IPS-18a (cell line): ENCODE data around the gene SYT1.

ENCODE experiments used
- H3K27ac ChIP-seq: one replicate; pipeline ENCODE4 v1.5.1; 2013; ENCODE audit warnings: low read length
- H3K27me3 ChIP-seq: one replicate; pipeline ENCODE4 v1.6.1; 2013; ENCODE audit warnings: mild to moderate bottlenecking, low read length; ENCODE audit not compliant: control insufficient read depth, insufficient read depth
- H3K36me3 ChIP-seq: one replicate; pipeline ENCODE4 v1.6.1; 2013; ENCODE audit warnings: low read depth, low read length; ENCODE audit not compliant: control insufficient read depth
- H3K4me1 ChIP-seq: one replicate; pipeline ENCODE4 v1.6.1; 2013; ENCODE audit warnings: low read depth, low read length; ENCODE audit not compliant: control insufficient read depth
- H3K4me3 ChIP-seq: one replicate; pipeline ENCODE4 v1.5.1; 2013; ENCODE audit warnings: low read length
- H3K9ac ChIP-seq: one replicate; pipeline ENCODE4 v1.6.1; 2013; ENCODE audit warnings: mild to moderate bottlenecking, low read length, moderate library complexity
- H3K9me3 ChIP-seq: one replicate; pipeline ENCODE4 v1.6.1; 2013; ENCODE audit warnings: low read depth, low read length; ENCODE audit not compliant: control insufficient read depth

The SYT1 gene

GRCh38 chr12:79454338-79454843 is 589.8 kb downstream of the SYT1 start:
- H3K9ac ChIP-seq, result no peak overlapping the region
- H3K4me1 ChIP-seq, result peaks cover 7% of the 10 kb centered on the region
- H3K9me3 ChIP-seq, result no peaks in the 10 kb centered on the region
- H3K36me3 ChIP-seq, result no peaks in the 10 kb centered on the region
- no peaks in the 10 kb centered on the region for H3K27me3 ChIP-seq
- H3K27ac ChIP-seq, result no peak overlapping the region
- no peak overlapping the region for H3K4me3 ChIP-seq

DNA sequence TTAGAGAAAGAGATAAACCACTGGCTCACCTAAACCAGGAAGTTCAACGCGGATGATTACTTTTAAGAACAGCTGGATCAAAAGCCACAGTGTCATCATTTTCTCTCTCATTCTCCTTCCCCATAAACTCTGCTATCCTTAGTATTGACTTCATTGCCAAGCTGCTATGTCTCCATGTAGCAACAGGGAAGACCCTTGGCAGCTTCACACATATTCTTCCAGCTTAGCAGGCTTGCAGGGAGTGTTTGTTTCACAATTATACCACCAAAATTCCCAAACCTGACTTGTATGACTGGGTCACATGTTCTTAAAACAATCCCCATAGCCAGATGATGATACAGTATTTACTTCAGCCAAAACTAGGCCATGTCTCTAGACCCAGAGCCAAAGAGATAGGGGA is 590.7 kb downstream of the SYT1 start:
- Histone ChIP-seq H3K27ac (no peak overlapping the region), H3K4me3 (no peak overlapping the region), H3K4me1 (peaks cover 7% of the 10 kb centered on the region), H3K27me3 (no peaks in the 10 kb centered on the region), H3K9ac (no peak overlapping the region), H3K36me3 (no peaks in the 10 kb centered on the region), H3K9me3 (no peaks in the 10 kb centered on the region)

DNA sequence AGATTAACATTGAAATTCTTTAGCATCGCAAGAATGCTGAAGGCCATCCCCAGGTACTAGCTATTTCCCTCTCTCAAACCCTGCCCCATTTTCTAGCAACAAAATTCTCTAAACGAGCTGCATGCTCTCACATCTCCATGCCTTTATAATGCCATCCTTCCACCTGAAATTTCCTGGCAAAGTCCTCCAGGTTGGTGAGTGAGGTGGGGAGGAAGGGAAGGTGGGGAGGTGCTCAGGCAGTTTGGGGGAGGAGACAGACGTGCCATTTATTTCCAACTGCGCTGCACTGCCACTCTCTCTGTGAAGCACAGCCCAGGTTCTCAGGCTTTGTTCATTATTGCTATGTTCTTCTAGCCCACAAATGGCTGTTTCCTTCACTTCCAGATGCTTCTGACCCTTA is 617.7 kb downstream of the SYT1 start:
- H3K27me3 ChIP-seq, result no peaks in the 10 kb centered on the region
- H3K36me3 ChIP-seq, result no peaks in the 10 kb centered on the region
- H3K4me1 ChIP-seq, result peaks cover 2% of the 10 kb centered on the region
- no peaks in the 10 kb centered on the region for H3K9me3 ChIP-seq
- no peak overlapping the region for H3K9ac ChIP-seq
- H3K27ac ChIP-seq, result no peak overlapping the region
- H3K4me3 ChIP-seq, result no peak overlapping the region

DNA sequence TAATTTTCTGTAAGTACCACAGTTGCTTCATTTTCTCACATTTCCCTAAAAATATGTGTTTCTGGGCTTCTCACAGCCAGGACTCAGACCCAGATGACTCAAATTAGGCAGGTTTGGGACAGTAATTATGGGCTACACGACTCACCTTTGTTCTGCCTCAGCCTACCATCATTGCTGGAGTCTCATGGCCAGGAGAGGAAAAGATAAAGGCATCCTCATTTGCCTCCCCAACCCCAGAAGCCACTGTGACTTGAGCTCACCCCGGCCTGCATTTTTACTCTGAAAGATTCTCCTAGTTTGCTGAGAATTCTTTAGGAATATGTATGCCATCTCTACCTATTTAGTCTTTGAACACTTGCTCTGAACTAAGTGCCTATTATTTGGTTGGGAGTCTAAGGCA is 618.3 kb downstream of the SYT1 start:
- Histone ChIP-seq H3K9ac (no peak overlapping the region), H3K27me3 (no peaks in the 10 kb centered on the region), H3K4me3 (no peak overlapping the region), H3K27ac (no peak overlapping the region), H3K4me1 (peaks cover 2% of the 10 kb centered on the region), H3K36me3 (no peaks in the 10 kb centered on the region), H3K9me3 (no peaks in the 10 kb centered on the region)

DNA sequence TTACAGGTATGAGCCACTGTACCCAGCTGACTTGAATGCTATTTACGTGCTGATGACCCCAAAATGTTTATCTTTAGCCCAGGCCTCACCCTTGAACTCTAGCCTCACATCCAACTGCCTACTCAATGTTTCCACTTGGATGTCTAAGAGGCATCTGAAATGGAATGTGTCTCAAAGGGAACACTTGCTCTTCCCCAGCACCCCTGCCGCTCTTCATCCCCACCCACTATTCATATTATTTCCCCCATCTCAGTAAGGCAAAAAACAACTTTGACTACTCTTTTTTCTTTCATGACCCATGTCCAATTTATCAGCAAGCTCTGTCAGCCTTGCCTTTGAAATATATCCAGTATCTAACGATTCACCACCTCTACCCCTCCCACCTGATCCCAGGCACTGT is 621.6 kb downstream of the SYT1 start:
- Histone ChIP-seq H3K9me3 (no peaks in the 10 kb centered on the region), H3K27me3 (no peaks in the 10 kb centered on the region), H3K4me3 (no peak overlapping the region), H3K36me3 (no peaks in the 10 kb centered on the region), H3K4me1 (peaks cover 2% of the 10 kb centered on the region), H3K9ac (no peak overlapping the region), H3K27ac (no peak overlapping the region)

DNA sequence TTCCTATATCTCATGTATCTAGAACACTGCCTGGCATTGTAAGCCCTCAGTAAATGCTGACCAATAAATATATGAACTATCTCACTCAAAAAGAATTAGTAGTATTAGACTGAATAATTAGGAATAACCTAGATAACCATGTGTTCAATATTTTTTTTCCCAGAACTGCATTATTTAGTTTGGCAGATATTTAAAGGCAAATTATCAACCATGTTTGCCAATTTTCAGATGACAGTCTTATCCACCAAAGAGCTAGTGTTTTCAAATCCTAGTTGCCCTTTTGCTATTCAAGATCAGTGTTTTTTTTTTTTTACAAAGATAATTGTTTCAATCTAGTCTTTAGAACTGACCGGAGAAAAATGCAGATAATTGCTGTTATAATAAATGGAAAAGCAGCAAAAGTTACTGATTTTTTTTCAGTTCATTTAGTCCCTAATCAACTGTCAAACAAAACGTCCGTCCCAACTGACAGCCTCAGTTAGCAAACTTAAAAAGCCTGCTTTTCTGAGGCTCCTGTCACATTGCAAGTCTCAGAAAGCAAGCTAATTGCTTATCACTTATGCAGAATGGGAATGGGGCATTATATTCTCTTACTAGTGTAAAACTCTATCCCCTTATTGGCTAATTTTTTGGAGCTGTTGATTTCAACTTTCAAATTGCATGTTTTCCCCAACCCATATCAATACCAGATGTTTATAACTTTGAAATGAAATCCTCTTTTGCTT is 623.0 kb downstream of the SYT1 start:
- Histone ChIP-seq H3K27ac (no peak overlapping the region), H3K4me3 (no peak overlapping the region), H3K36me3 (no peaks in the 10 kb centered on the region), H3K9me3 (no peaks in the 10 kb centered on the region), H3K4me1 (no peaks in the 10 kb centered on the region), H3K9ac (no peak overlapping the region), H3K27me3 (no peaks in the 10 kb centered on the region)
